H1 (cell line): ENCODE measurements around the gene ENTREP3. TPM values are rescaled to one million over a fixed set of nuclear protein-coding genes. Genes with fewer than 3 reads are reported as not detected.

Experiments used
- HDAC6 ChIP-seq: IDR thresholded peaks from one replicate; pipeline ENCODE4 v1.7.1; 2012; ENCODE audit warnings: low read depth, mild to moderate bottlenecking, inconsistent platforms, low read length, moderate library complexity
- polyA plus RNA-seq, 7 experiments: library from polyadenylated mRNA; depleted of rRNA in 3 of 7; stranded (reverse) in 5 of 7; unstranded in 2 of 7; fragments of >200 nt in 5 of 7; fragments of 200-250 nt in 2 of 7; gene quantifications; 1 replicate in 5 of 7; 2 replicates in 1 of 7; 4 replicates in 1 of 7; pipeline versions ENCODE4 v1.2.1 to v1.2.3, GENCODE V29; 2011 to 2013; ENCODE audit warnings: missing spikeins in 2 of 7, mixed read lengths in 2 of 7
- total RNA-seq: library from RNA; stranded (reverse); fragmentation: NEBNext Ultra II Directional; extraction: Animal tissue kit (Norgen Biotek cat#: 25700); gene quantifications from 2 replicates; pipeline ENCODE4 v1.2.1, GENCODE V29; 2021
- TF ChIP-seq, protein P1 (sequence below): fragments of 300-600 bp; sonication (generic); IDR thresholded peaks from 2 replicates; pipeline ENCODE4 v1.7.1; 2012; ENCODE audit warnings: low read length, moderate library complexity, mild to moderate bottlenecking, inconsistent platforms; ENCODE audit not compliant: insufficient replicate concordance

Gene ENTREP3
- total and polyA plus RNA-seq, 2 of the 8 experiments (the other 6 are each of a cell fraction or from before 2014, with no cell fraction given) = 22.8 to 52.2 TPM

DNA sequence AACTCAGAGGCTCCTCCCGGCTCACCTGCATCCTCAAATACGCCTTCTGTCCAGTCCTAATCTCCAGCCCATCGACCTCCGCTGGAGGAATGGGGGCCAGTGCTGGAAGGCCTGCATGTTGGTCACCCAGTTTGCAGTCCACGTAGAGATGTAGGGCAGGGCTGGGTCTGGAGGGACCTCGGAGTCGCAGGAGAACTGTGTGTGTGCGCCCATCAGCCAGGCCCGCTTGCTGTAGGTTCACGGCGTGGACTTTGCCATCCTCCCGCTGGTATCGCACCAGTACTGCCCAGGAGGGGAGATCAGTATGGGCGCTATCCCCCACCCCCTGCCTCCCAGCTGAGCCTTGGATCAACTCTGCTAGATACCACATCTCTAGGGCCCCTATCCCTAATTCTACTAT is 50.2 kb downstream of the ENTREP3 start (continued):
- TF ChIP-seq, protein P1, sequence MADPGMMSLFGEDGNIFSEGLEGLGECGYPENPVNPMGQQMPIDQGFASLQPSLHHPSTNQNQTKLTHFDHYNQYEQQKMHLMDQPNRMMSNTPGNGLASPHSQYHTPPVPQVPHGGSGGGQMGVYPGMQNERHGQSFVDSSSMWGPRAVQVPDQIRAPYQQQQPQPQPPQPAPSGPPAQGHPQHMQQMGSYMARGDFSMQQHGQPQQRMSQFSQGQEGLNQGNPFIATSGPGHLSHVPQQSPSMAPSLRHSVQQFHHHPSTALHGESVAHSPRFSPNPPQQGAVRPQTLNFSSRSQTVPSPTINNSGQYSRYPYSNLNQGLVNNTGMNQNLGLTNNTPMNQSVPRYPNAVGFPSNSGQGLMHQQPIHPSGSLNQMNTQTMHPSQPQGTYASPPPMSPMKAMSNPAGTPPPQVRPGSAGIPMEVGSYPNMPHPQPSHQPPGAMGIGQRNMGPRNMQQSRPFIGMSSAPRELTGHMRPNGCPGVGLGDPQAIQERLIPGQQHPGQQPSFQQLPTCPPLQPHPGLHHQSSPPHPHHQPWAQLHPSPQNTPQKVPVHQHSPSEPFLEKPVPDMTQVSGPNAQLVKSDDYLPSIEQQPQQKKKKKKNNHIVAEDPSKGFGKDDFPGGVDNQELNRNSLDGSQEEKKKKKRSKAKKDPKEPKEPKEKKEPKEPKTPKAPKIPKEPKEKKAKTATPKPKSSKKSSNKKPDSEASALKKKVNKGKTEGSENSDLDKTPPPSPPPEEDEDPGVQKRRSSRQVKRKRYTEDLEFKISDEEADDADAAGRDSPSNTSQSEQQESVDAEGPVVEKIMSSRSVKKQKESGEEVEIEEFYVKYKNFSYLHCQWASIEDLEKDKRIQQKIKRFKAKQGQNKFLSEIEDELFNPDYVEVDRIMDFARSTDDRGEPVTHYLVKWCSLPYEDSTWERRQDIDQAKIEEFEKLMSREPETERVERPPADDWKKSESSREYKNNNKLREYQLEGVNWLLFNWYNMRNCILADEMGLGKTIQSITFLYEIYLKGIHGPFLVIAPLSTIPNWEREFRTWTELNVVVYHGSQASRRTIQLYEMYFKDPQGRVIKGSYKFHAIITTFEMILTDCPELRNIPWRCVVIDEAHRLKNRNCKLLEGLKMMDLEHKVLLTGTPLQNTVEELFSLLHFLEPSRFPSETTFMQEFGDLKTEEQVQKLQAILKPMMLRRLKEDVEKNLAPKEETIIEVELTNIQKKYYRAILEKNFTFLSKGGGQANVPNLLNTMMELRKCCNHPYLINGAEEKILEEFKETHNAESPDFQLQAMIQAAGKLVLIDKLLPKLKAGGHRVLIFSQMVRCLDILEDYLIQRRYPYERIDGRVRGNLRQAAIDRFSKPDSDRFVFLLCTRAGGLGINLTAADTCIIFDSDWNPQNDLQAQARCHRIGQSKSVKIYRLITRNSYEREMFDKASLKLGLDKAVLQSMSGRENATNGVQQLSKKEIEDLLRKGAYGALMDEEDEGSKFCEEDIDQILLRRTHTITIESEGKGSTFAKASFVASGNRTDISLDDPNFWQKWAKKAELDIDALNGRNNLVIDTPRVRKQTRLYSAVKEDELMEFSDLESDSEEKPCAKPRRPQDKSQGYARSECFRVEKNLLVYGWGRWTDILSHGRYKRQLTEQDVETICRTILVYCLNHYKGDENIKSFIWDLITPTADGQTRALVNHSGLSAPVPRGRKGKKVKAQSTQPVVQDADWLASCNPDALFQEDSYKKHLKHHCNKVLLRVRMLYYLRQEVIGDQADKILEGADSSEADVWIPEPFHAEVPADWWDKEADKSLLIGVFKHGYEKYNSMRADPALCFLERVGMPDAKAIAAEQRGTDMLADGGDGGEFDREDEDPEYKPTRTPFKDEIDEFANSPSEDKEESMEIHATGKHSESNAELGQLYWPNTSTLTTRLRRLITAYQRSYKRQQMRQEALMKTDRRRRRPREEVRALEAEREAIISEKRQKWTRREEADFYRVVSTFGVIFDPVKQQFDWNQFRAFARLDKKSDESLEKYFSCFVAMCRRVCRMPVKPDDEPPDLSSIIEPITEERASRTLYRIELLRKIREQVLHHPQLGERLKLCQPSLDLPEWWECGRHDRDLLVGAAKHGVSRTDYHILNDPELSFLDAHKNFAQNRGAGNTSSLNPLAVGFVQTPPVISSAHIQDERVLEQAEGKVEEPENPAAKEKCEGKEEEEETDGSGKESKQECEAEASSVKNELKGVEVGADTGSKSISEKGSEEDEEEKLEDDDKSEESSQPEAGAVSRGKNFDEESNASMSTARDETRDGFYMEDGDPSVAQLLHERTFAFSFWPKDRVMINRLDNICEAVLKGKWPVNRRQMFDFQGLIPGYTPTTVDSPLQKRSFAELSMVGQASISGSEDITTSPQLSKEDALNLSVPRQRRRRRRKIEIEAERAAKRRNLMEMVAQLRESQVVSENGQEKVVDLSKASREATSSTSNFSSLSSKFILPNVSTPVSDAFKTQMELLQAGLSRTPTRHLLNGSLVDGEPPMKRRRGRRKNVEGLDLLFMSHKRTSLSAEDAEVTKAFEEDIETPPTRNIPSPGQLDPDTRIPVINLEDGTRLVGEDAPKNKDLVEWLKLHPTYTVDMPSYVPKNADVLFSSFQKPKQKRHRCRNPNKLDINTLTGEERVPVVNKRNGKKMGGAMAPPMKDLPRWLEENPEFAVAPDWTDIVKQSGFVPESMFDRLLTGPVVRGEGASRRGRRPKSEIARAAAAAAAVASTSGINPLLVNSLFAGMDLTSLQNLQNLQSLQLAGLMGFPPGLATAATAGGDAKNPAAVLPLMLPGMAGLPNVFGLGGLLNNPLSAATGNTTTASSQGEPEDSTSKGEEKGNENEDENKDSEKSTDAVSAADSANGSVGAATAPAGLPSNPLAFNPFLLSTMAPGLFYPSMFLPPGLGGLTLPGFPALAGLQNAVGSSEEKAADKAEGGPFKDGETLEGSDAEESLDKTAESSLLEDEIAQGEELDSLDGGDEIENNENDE = no peak
- TF ChIP-seq HDAC6 = no peak
- TF ChIP-seq, all 59 proteins: peak for 2
